ENCODE data around the gene ADAMTS3. TPM values are rescaled to one million over a fixed set of nuclear protein-coding genes. Genes with fewer than 3 reads are reported as not detected.
A peak's percentile ranks its signal among the peaks of the same experiment; 100 is the strongest.

Gene ADAMTS3
- total and polyA plus RNA-seq, 2 donors (not counting 3 experiments of a cell fraction or from before 2014, with no cell fraction given), result 0.37 to 1.3 TPM

- DNase-seq (ENCODE audit: low read depth, low spot score) (peak; percentile 2), FAIRE-seq (no peak)
- H3K9me3 ChIP-seq (replicated peaks; ENCODE audit: control insufficient read depth, insufficient read depth, low read length), result no peaks in the 10 kb centered on the region
- no peak overlapping the region for H3K4me3 ChIP-seq (replicated peaks in 1 of 3; ENCODE audit: insufficient read depth in 1 of 3, low read depth in 1 of 3, low read length in 3 of 3)
- no TSS peak for BruUV-seq (replicated peaks)
- H3K4me1 ChIP-seq (ENCODE audit: control insufficient read depth, extremely low read depth, insufficient read depth, low read length), result no peaks in the 10 kb centered on the region
- no peak overlapping the region for H3K4me2 ChIP-seq (ENCODE audit: insufficient read depth, low read length)
- H3K36me3 ChIP-seq (ENCODE audit: control insufficient read depth in 2 of 2, extremely low read depth in 1 of 2, insufficient read depth in 2 of 2, low read length in 2 of 2), result no peaks in the 10 kb centered on the region
- H3K79me2 ChIP-seq (ENCODE audit: control insufficient read depth, insufficient read depth, low read length), result no peaks in the 10 kb centered on the region
- no peaks in the 10 kb centered on the region for H3K9me1 ChIP-seq (replicated peaks; ENCODE audit: control insufficient read depth, extremely low read depth, insufficient read depth, low read length)
- H3K9ac ChIP-seq (replicated peaks; ENCODE audit: extremely low read depth, insufficient read depth, low read length), result no peak overlapping the region
- CTCF ChIA-PET, result no interaction called here
- no peak overlapping the region for H3K27ac ChIP-seq (ENCODE audit: insufficient read depth, low read depth, low read length)
- TF ChIP-seq MYC (IDR thresholded peaks at IDR 0.05; ENCODE audit: low read depth, low read length) (no peak), MAX (IDR thresholded peaks at IDR 0.05; ENCODE audit: insufficient read depth, insufficient read length) (no peak), POLR2A (IDR thresholded peaks at IDR 0.05; ENCODE audit: low read depth, low read length) (no peak), GATA2 (IDR thresholded peaks at IDR 0.05; ENCODE audit: insufficient read depth, insufficient read length, low read depth, low read length) (no peak), FOS (IDR thresholded peaks at IDR 0.05; ENCODE audit: borderline replicate concordance, insufficient read depth, low read length) (no peak), JUN (IDR thresholded peaks at IDR 0.05; ENCODE audit: borderline replicate concordance, insufficient read depth, insufficient read length, low read depth) (no peak), EZH2 (IDR thresholded peaks at IDR 0.05; ENCODE audit: borderline replicate concordance, low read depth, low read length, severe bottlenecking) (no peak), CTCF (IDR thresholded peaks at IDR 0.05; ENCODE audit: extremely low read depth in 1 of 2, insufficient read depth in 1 of 2, low read depth in 1 of 2, low read length in 2 of 2) (no peak)
- POLR2A ChIA-PET, result no interaction called here
- H2AFZ ChIP-seq (ENCODE audit: low read depth, low read length), result no peak overlapping the region
- H3K27me3 ChIP-seq (ENCODE audit: control insufficient read depth in 2 of 2, insufficient read depth in 2 of 2, low read length in 2 of 2), result no peaks in the 10 kb centered on the region
- H4K20me1 ChIP-seq (replicated peaks; ENCODE audit: control insufficient read depth, extremely low read depth, insufficient read depth, low read length), result no peaks in the 10 kb centered on the region
- intact Hi-C loops (cut with micrococcal nuclease), result no loop called here
- dilution Hi-C loops (cut with MboI; ENCODE audit: extremely low pct_ligation_motif_present, low sequenced_read_pairs), result no loop called here
These were observed 35.3 kb upstream of the ADAMTS3 start for GRCh38 chr4:72604324-72604723.
